HEK293 (cell line): ENCODE measurements around the gene TP63.

Source experiments
- CTCF ChIA-PET: fragments of 350-600 bp; formaldehyde crosslinking; extraction: SDS; loops from one replicate; lab custom pipeline; 2021; ENCODE audit warnings: antibody characterized with exemption; lab: Yijun Ruan, JAX
- POLR2A ChIA-PET: fragments of 300-600 bp; formaldehyde crosslinking; extraction: SDS; loops from one replicate; lab custom pipeline; 2020; ENCODE audit warnings: antibody characterized with exemption, inconsistent platforms; lab: Yijun Ruan, JAX
- H3K27ac ChIP-seq: fragments of 200-500 bp; sonication (Bioruptor generic); 2 replicates; pipeline ENCODE4 v1.5.1; 2014; ENCODE audit warnings: low read depth, low read length, control low read depth, inconsistent platforms; ENCODE audit errors: extremely low read depth
- H3K36me3 ChIP-seq, 2 experiments: fragments of 200-500 bp in 1 of 2; sonication (Bioruptor generic) in 1 of 2; 1 replicate in 1 of 2; 2 replicates in 1 of 2; pipeline ENCODE4 v1.5.1; 2014 to 2017; ENCODE audit warnings: inconsistent platforms in 2 of 2, low read length in 2 of 2; ENCODE audit not compliant: control insufficient read depth in 2 of 2, insufficient read depth in 1 of 2
- H3K4me1 ChIP-seq: fragments of 200-500 bp; sonication (Bioruptor generic); 2 replicates; pipeline ENCODE4 v1.5.1; 2014; ENCODE audit warnings: mild to moderate bottlenecking, low read length, inconsistent platforms; ENCODE audit not compliant: control insufficient read depth, insufficient read depth
- H3K4me3 ChIP-seq: 2 replicates; pipeline ENCODE4 v1.5.1; 2011; ENCODE audit warnings: low read depth, mild to moderate bottlenecking, control low read depth, low read length, moderate library complexity
- H3K9me3 ChIP-seq: fragments of 200-500 bp; sonication (Bioruptor generic); 2 replicates; pipeline ENCODE4 v1.5.1; 2014; ENCODE audit warnings: low read depth, low read length, inconsistent platforms; ENCODE audit not compliant: control insufficient read depth, insufficient read depth
- GLIS2 ChIP-seq: fragments of 450-650 bp; formaldehyde crosslinking; IDR thresholded peaks from 2 replicates; pipeline ENCODE4 v1.5.1; 2016; ENCODE audit warnings: missing biosample characterization, missing genetic modification characterization
- HOXC10 ChIP-seq: sonication (generic); formaldehyde crosslinking; IDR thresholded peaks from 2 replicates; pipeline ENCODE4 v1.8.1; 2023; ENCODE audit warnings: mild to moderate bottlenecking, missing genetic modification reagents
- INSM2 ChIP-seq: fragments of 450-650 bp; formaldehyde crosslinking; IDR thresholded peaks from 2 replicates; pipeline ENCODE4 v1.5.1; 2016; ENCODE audit warnings: missing biosample characterization, missing genetic modification characterization
- MEIS1 ChIP-seq: sonication (generic); formaldehyde crosslinking; IDR thresholded peaks from 2 replicates; pipeline ENCODE4 v1.8.1; 2022; ENCODE audit warnings: missing genetic modification reagents, mild to moderate bottlenecking, borderline replicate concordance
- PRDM1 ChIP-seq: fragments of 450-650 bp; formaldehyde crosslinking; IDR thresholded peaks from 2 replicates; pipeline ENCODE4; 2016; ENCODE audit warnings: missing biosample characterization, missing genetic modification characterization
- SP7 ChIP-seq: fragments of 450-650 bp; formaldehyde crosslinking; IDR thresholded peaks from 2 replicates; pipeline ENCODE4 v1.5.1; 2016; ENCODE audit warnings: missing biosample characterization, missing genetic modification characterization
- TRIM28 ChIP-seq: IDR thresholded peaks from 2 replicates; pipeline ENCODE4 v1.6.1; 2011; ENCODE audit warnings: low read length, control low read depth, borderline replicate concordance
- WT1 ChIP-seq: fragments of 450-650 bp; formaldehyde crosslinking; IDR thresholded peaks from 2 replicates; pipeline ENCODE4 v1.5.1; 2016; ENCODE audit warnings: missing biosample characterization, missing genetic modification characterization
- ZBTB17 ChIP-seq: fragments of 450-650 bp; formaldehyde crosslinking; IDR thresholded peaks from 2 replicates; pipeline ENCODE4 v1.5.1; 2016; ENCODE audit warnings: missing biosample characterization, missing genetic modification characterization
- ZBTB8A ChIP-seq: fragments of 450-650 bp; formaldehyde crosslinking; IDR thresholded peaks from 2 replicates; pipeline ENCODE4 v1.5.1; 2016; ENCODE audit warnings: missing biosample characterization, missing genetic modification characterization
- ZNF175 ChIP-seq: fragments of 450-650 bp; formaldehyde crosslinking; IDR thresholded peaks from 2 replicates; pipeline ENCODE4 v1.5.1; 2016; ENCODE audit warnings: missing biosample characterization, missing genetic modification characterization
- ZNF202 ChIP-seq: fragments of 450-650 bp; formaldehyde crosslinking; IDR thresholded peaks from 2 replicates; pipeline ENCODE4 v1.5.1; 2016; ENCODE audit warnings: missing biosample characterization, missing genetic modification characterization, borderline replicate concordance
- ZNF280D ChIP-seq: fragments of 450-650 bp; formaldehyde crosslinking; IDR thresholded peaks from 2 replicates; pipeline ENCODE4 v1.5.1; 2016; ENCODE audit warnings: missing biosample characterization, missing genetic modification characterization
- ZNF292 ChIP-seq: fragments of 450-650 bp; formaldehyde crosslinking; IDR thresholded peaks from 2 replicates; pipeline ENCODE4 v1.5.1; 2016; ENCODE audit warnings: low read depth, missing biosample characterization, missing genetic modification characterization, borderline replicate concordance
- ZNF302 ChIP-seq: fragments of 450-650 bp; formaldehyde crosslinking; IDR thresholded peaks from 2 replicates; pipeline ENCODE4 v1.5.1; 2016; ENCODE audit warnings: missing biosample characterization, missing genetic modification characterization, low read depth
- ZNF510 ChIP-seq: fragments of 450-650 bp; formaldehyde crosslinking; IDR thresholded peaks from 2 replicates; pipeline ENCODE4 v1.5.1; 2018; ENCODE audit warnings: mild to moderate bottlenecking, missing genetic modification characterization, missing biosample characterization; ENCODE audit not compliant: insufficient replicate concordance
- ZNF514 ChIP-seq: fragments of 450-650 bp; formaldehyde crosslinking; IDR thresholded peaks from 2 replicates; pipeline ENCODE4 v1.5.1; 2016; ENCODE audit warnings: missing biosample characterization, missing genetic modification characterization
- ZNF658 ChIP-seq: fragments of 450-650 bp; formaldehyde crosslinking; IDR thresholded peaks from 2 replicates; pipeline ENCODE4; 2016; ENCODE audit warnings: missing biosample characterization, missing genetic modification characterization
- ZNF768 ChIP-seq: fragments of 450-650 bp; formaldehyde crosslinking; IDR thresholded peaks from 2 replicates; pipeline ENCODE4 v1.5.1; 2018; ENCODE audit warnings: missing biosample characterization, mild to moderate bottlenecking, missing genetic modification characterization
- ZNF776 ChIP-seq: fragments of 450-650 bp; formaldehyde crosslinking; IDR thresholded peaks from 2 replicates; pipeline ENCODE4 v1.5.0; 2017; ENCODE audit warnings: missing biosample characterization, missing genetic modification characterization, borderline replicate concordance
- TF ChIP-seq, protein P1 (sequence below): fragments of 450-650 bp; formaldehyde crosslinking; IDR thresholded peaks from 2 replicates; pipeline ENCODE4 v1.5.1; 2016; ENCODE audit warnings: missing biosample characterization, missing genetic modification characterization

The TP63 gene

GRCh38 chr3:189586941-189587663 lies 44.1 kb upstream of the TP63 start:
- Histone ChIP-seq H3K9me3 (no peaks in the 10 kb centered on the region), H3K27ac (no peak overlapping the region), H3K4me3 (no peak overlapping the region), H3K36me3 (no peaks in the 10 kb centered on the region), H3K4me1 (no peaks in the 10 kb centered on the region)
- no peak for TF ChIP-seq ZNF302 (tag by site-specific recombination)
- no peak for TF ChIP-seq ZNF175 (tag by site-specific recombination)
- TF ChIP-seq INSM2, result no peak
- TF ChIP-seq ZNF280D (tag by site-specific recombination), result no peak
- no peak for TF ChIP-seq PRDM1 (tag by site-specific recombination)
- TF ChIP-seq HOXC10 (CRISPR knock-in tag), result no peak
- TF ChIP-seq ZNF292 (tag by site-specific recombination), result no peak
- TF ChIP-seq TRIM28, result no peak
- TF ChIP-seq GLIS2 (tag by site-specific recombination), result no peak
- TF ChIP-seq ZNF658 (tag by site-specific recombination), result no peak
- TF ChIP-seq, protein P1, sequence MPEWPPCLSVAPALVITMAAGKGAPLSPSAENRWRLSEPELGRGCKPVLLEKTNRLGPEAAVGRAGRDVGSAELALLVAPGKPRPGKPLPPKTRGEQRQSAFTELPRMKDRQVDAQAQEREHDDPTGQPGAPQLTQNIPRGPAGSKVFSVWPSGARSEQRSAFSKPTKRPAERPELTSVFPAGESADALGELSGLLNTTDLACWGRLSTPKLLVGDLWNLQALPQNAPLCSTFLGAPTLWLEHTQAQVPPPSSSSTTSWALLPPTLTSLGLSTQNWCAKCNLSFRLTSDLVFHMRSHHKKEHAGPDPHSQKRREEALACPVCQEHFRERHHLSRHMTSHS (tag by site-specific recombination), result no peak
- TF ChIP-seq ZNF202 (tag by site-specific recombination), result no peak
- no peak for TF ChIP-seq MEIS1 (CRISPR knock-in tag)
- no peak for TF ChIP-seq ZNF514 (tag by site-specific recombination)
- POLR2A ChIA-PET, result no interaction called here
- CTCF ChIA-PET, result no interaction called here

DNA sequence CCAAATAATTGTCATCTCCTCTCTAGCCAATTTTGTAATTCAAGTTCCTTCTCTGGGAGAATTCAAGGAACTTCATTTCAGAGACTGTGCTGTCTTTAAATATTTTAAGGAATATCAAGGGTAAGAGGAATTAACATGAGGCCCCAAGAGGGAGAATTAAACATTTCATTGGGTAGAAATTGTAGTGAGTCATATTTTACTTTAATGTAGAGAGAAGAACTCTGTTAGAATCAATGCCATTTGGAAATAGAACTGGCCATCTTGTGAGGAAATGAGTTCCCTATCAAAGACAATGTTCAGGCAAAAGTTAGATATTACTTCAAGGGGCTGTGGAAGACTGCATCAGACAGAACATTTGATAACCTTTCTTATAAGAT lies 43.5 kb upstream of the TP63 start:
- H3K27ac ChIP-seq, result no peak overlapping the region
- TF ChIP-seq ZNF776 (tag by site-specific recombination), result no peak
- no peak for TF ChIP-seq ZBTB8A (tag by site-specific recombination)
- ChIA-PET CTCF (no interaction called here), POLR2A (no interaction called here)
- no peaks in the 10 kb centered on the region for H3K4me1 ChIP-seq
- no peak overlapping the region for H3K4me3 ChIP-seq
- no peaks in the 10 kb centered on the region for H3K9me3 ChIP-seq
- H3K36me3 ChIP-seq, result no peaks in the 10 kb centered on the region

DNA sequence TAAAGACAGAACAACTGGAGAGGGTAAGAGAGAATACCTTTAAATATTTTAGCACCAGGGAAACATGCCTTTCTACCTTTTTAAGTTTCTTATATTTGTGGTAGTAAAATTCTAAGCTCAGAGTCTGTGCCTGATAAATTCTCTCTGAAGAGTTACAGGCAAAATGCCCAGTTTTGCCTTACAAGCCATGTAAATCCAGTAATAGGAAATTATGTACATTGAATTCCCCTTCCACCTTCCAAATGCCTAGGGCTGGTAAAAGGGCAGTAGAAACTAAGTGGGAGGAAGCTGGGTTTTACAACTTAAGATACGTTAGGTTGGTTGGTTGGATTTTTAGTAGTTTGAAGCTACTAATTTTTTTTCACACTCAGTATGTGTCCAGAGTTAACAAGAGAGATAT lies 43.1 kb upstream of the TP63 start:
- POLR2A ChIA-PET, result no interaction called here
- H3K4me1 ChIP-seq, result no peaks in the 10 kb centered on the region
- H3K27ac ChIP-seq, result no peak overlapping the region
- H3K4me3 ChIP-seq, result no peak overlapping the region
- no peaks in the 10 kb centered on the region for H3K9me3 ChIP-seq
- H3K36me3 ChIP-seq, result no peaks in the 10 kb centered on the region
- CTCF ChIA-PET, result no interaction called here
- no peak for TF ChIP-seq SP7 (tag by site-specific recombination)
- TF ChIP-seq ZNF768 (tag by site-specific recombination), result no peak
- TF ChIP-seq ZBTB17 (tag by site-specific recombination), result no peak
- no peak for TF ChIP-seq ZNF510 (tag by site-specific recombination)
- no peak for TF ChIP-seq WT1 (tag by site-specific recombination)
